Lower lobe of right lung (tissue), 2 donors: Measurements from ENCODE around the gene KCNIP1. TPM values are rescaled to one million over a fixed set of nuclear protein-coding genes. Genes with fewer than 3 reads are reported as not detected.

Experiments
- ATAC-seq, 2 donors: fragments of 200-7000 bp; cut with Tn5 transposase; one replicate each; pipeline ENCODE4 v1.9.1; 2020 to 2022; ENCODE audit warnings: mild to moderate bottlenecking in 2 of 2, moderate library complexity in 2 of 2
- DNase-seq: peaks from one replicate; pipeline ENCODE4 v3.0.0-alpha.2; 2020
- H3K27ac ChIP-seq: fragments of 200-600 bp; one replicate; pipeline ENCODE4 v1.8.0; 2022
- H3K27me3 ChIP-seq: fragments of 200-600 bp; one replicate; pipeline ENCODE4 v1.8.0; 2022; ENCODE audit warnings: low read depth
- H3K36me3 ChIP-seq: fragments of 200-600 bp; one replicate; pipeline ENCODE4 v1.8.0; 2022; ENCODE audit warnings: mild to moderate bottlenecking
- H3K4me1 ChIP-seq: fragments of 200-600 bp; one replicate; pipeline ENCODE4 v1.8.0; 2022
- H3K4me3 ChIP-seq: fragments of 200-600 bp; one replicate; pipeline ENCODE4 v1.8.0; 2022; ENCODE audit warnings: mild to moderate bottlenecking
- H3K9me3 ChIP-seq: fragments of 200-600 bp; one replicate; pipeline ENCODE4 v1.8.0; 2022
- CTCF ChIP-seq: fragments of 200-600 bp; IDR thresholded peaks from one replicate; pipeline ENCODE4 v1.8.0; 2022; ENCODE audit warnings: antibody characterized with exemption, mild to moderate bottlenecking
- intact Hi-C: fragments of 100-400 bp; cut with DNase I; formaldehyde crosslinking; loops from one replicate; pipeline ENCODE4 v1.11.0; 2022
- total RNA-seq: library from RNA; stranded (reverse); fragmentation: NEBNext Ultra II Directional; extraction: Animal tissue kit (Norgen Biotek cat#: 25700); gene quantifications from one replicate; pipeline ENCODE4 v1.2.1, GENCODE V29; 2021
- donor health status: DM: no; HTN: yes; CAD: no; lungs with severe emphysema.

KCNIP1 gene
- total RNA-seq, 1 donor from 2014 or later = 1.7 TPM

GRCh38 chr5:170587808-170588207, 84.0 kb downstream of the KCNIP1 start:
- intact Hi-C loops = no loop called here
- Histone ChIP-seq H3K9me3 (no peaks in the 10 kb centered on the region), H3K4me1 (no peaks in the 10 kb centered on the region), H3K4me3 (no peak overlapping the region), H3K36me3 (no peaks in the 10 kb centered on the region), H3K27ac (no peak overlapping the region), H3K27me3 (no peaks in the 10 kb centered on the region)
- ATAC-seq = no peak
- DNase-seq = no peak
- TF ChIP-seq CTCF = no peak

- DNase-seq (no peak), ATAC-seq (peak in 1 of 2 donors; percentile 21)
- Histone ChIP-seq H3K27me3 (no peaks in the 10 kb centered on the region), H3K4me1 (no peaks in the 10 kb centered on the region), H3K36me3 (no peaks in the 10 kb centered on the region), H3K4me3 (no peak overlapping the region), H3K9me3 (no peaks in the 10 kb centered on the region), H3K27ac (no peak overlapping the region)
- intact Hi-C loops = no loop called here
- no peak for TF ChIP-seq CTCF
Observed at GRCh38 chr5:170589643-170590042, 85.8 kb downstream of the KCNIP1 start.

- no peak overlapping the region for H3K27ac ChIP-seq
- no peaks in the 10 kb centered on the region for H3K4me1 ChIP-seq
- peaks cover 4% of the 10 kb centered on the region for H3K27me3 ChIP-seq
- TF ChIP-seq CTCF = no peak
- H3K4me3 ChIP-seq = no peak overlapping the region
- H3K36me3 ChIP-seq = no peaks in the 10 kb centered on the region
- no peaks in the 10 kb centered on the region for H3K9me3 ChIP-seq
- intact Hi-C loops = no loop called here
- DNase-seq (no peak), ATAC-seq (no peak)
Observed at GRCh38 chr5:170590566-170590965, 86.7 kb downstream of the KCNIP1 start.

GRCh38 chr5:170591054-170591453, 87.2 kb downstream of the KCNIP1 start:
- no peak for ATAC-seq
- intact Hi-C loops = no loop called here

GRCh38 chr5:170596482-170597044, 92.7 kb downstream of the KCNIP1 start:
- H3K36me3 ChIP-seq = no peaks in the 10 kb centered on the region
- no peak overlapping the region for H3K4me3 ChIP-seq
- TF ChIP-seq CTCF = no peak
- no peaks in the 10 kb centered on the region for H3K9me3 ChIP-seq
- DNase-seq (no peak), ATAC-seq (no peak)
- H3K27me3 ChIP-seq = peaks cover 4% of the 10 kb centered on the region
- H3K27ac ChIP-seq = no peak overlapping the region
- intact Hi-C loops = no loop called here
- peaks cover 15% of the 10 kb centered on the region for H3K4me1 ChIP-seq

More at GRCh38 chr5:170591054-170591453, 87.2 kb downstream of the KCNIP1 start:
- no peak overlapping the region for H3K27ac ChIP-seq
- H3K4me1 ChIP-seq = no peaks in the 10 kb centered on the region
- no peaks in the 10 kb centered on the region for H3K36me3 ChIP-seq
- H3K4me3 ChIP-seq = no peak overlapping the region
- H3K27me3 ChIP-seq = peaks cover 4% of the 10 kb centered on the region
- TF ChIP-seq CTCF = no peak
- no peak for DNase-seq
- no peaks in the 10 kb centered on the region for H3K9me3 ChIP-seq
